H9 (cell line): ENCODE results near the gene SKIDA1. TPM values are rescaled to one million over a fixed set of nuclear protein-coding genes. Genes with fewer than 3 reads are reported as not detected.

Experiments used
- DNase-seq: peaks from one replicate; pipeline ENCODE4 v3.0.0-alpha.2; 2017
- H2AFZ ChIP-seq: one replicate; pipeline ENCODE4 v1.6.1; 2013; ENCODE audit warnings: mild to moderate bottlenecking, low read length, control low read depth, moderate library complexity
- H2AK5ac ChIP-seq: 2 replicates; pipeline ENCODE4 v1.6.1; 2013; ENCODE audit warnings: low read length, control low read depth, mixed read lengths; ENCODE audit not compliant: insufficient read length
- H2BK120ac ChIP-seq: one replicate; pipeline ENCODE4 v1.6.1; 2013; ENCODE audit warnings: low read depth, mild to moderate bottlenecking, low read length, control low read depth, inconsistent platforms; ENCODE audit not compliant: poor library complexity, severe bottlenecking
- H2BK12ac ChIP-seq: 2 replicates; pipeline ENCODE4 v1.6.1; 2013; ENCODE audit warnings: low read length, control low read depth, mixed read lengths, low read depth; ENCODE audit not compliant: insufficient read length
- H2BK15ac ChIP-seq: 2 replicates; pipeline ENCODE4 v1.6.1; 2013; ENCODE audit warnings: low read depth, low read length, control low read depth
- H2BK20ac ChIP-seq: one replicate; pipeline ENCODE4 v1.6.1; 2013; ENCODE audit warnings: low read depth, mild to moderate bottlenecking, low read length, control low read depth, inconsistent platforms; ENCODE audit not compliant: poor library complexity, severe bottlenecking
- H2BK5ac ChIP-seq: 2 replicates; pipeline ENCODE4 v1.6.1; 2013; ENCODE audit warnings: low read length, control low read depth, mixed read lengths; ENCODE audit not compliant: insufficient read length
- H3K14ac ChIP-seq: 2 replicates; pipeline ENCODE4 v1.6.1; 2013; ENCODE audit warnings: low read length, control low read depth; ENCODE audit not compliant: insufficient read depth
- H3K18ac ChIP-seq: 2 replicates; pipeline ENCODE4 v1.6.1; 2013; ENCODE audit warnings: low read depth, mild to moderate bottlenecking, mixed read lengths, low read length, control low read depth; ENCODE audit not compliant: insufficient read length
- H3K23ac ChIP-seq: 2 replicates; pipeline ENCODE4 v1.6.1; 2013; ENCODE audit warnings: low read length, control low read depth, mixed read lengths, low read depth; ENCODE audit not compliant: insufficient read length
- H3K23me2 ChIP-seq: 2 replicates; pipeline ENCODE4 v1.6.1; 2013; ENCODE audit warnings: low read depth, mild to moderate bottlenecking, mixed read lengths, low read length, control low read depth; ENCODE audit not compliant: insufficient read length, poor library complexity, severe bottlenecking
- H3K27ac ChIP-seq: 2 replicates; pipeline ENCODE4 v1.5.1; 2013; ENCODE audit warnings: low read length, control low read depth, mixed read lengths, low read depth; ENCODE audit not compliant: insufficient read length
- H3K27me3 ChIP-seq: 2 replicates; pipeline ENCODE4 v1.6.1; 2013; ENCODE audit warnings: low read length, control low read depth, inconsistent platforms; ENCODE audit not compliant: insufficient read depth
- H3K4ac ChIP-seq: 2 replicates; pipeline ENCODE4 v1.6.1; 2013; ENCODE audit warnings: low read depth, mild to moderate bottlenecking, control low read depth, inconsistent platforms, low read length, moderate library complexity
- H3K4me1 ChIP-seq: 2 replicates; pipeline ENCODE4 v1.6.1; 2013; ENCODE audit warnings: low read length, control low read depth, inconsistent platforms; ENCODE audit not compliant: insufficient read depth
- H3K4me2 ChIP-seq: 2 replicates; pipeline ENCODE4 v1.6.1; 2013; ENCODE audit warnings: low read length, control low read depth, mixed read lengths; ENCODE audit not compliant: insufficient read length, insufficient read depth
- H3K56ac ChIP-seq: 2 replicates; pipeline ENCODE4 v1.6.1; 2013; ENCODE audit warnings: low read depth, mild to moderate bottlenecking, mixed read lengths, low read length, control low read depth; ENCODE audit not compliant: insufficient read length
- H3K79me1 ChIP-seq: 2 replicates; pipeline ENCODE4 v1.6.1; 2013; ENCODE audit warnings: low read depth, mild to moderate bottlenecking, moderate library complexity, low read length, control low read depth, inconsistent platforms; ENCODE audit not compliant: insufficient read depth, poor library complexity, severe bottlenecking
- H3K79me2 ChIP-seq: 2 replicates; pipeline ENCODE4 v1.6.1; 2013; ENCODE audit warnings: low read length, control low read depth, inconsistent platforms; ENCODE audit not compliant: insufficient read depth
- H3K9ac ChIP-seq: 2 replicates; pipeline ENCODE4 v1.6.1; 2013; ENCODE audit warnings: low read length, control low read depth, mixed read lengths; ENCODE audit not compliant: insufficient read length; ENCODE audit errors: extremely low read depth
- H3K9me3 ChIP-seq: one replicate; pipeline ENCODE4 v1.6.1; 2013; ENCODE audit warnings: low read depth, low read length, inconsistent platforms; ENCODE audit not compliant: control insufficient read depth
- H3T11ph ChIP-seq: one replicate; pipeline ENCODE4 v1.6.1; 2013; ENCODE audit warnings: mild to moderate bottlenecking, low read length, control low read depth, inconsistent platforms
- H4K20me1 ChIP-seq: one replicate; pipeline ENCODE4 v1.6.1; 2013; ENCODE audit not compliant: control insufficient read depth, insufficient read length, insufficient read depth
- H4K5ac ChIP-seq: 2 replicates; pipeline ENCODE4 v1.6.1; 2013; ENCODE audit warnings: low read depth, mild to moderate bottlenecking, mixed read lengths, low read length, control low read depth; ENCODE audit not compliant: insufficient read length
- H4K8ac ChIP-seq: replicated peaks from 2 replicates; pipeline ENCODE4 v1.6.1; 2013; ENCODE audit warnings: low read length, control low read depth, mixed read lengths, low read depth; ENCODE audit not compliant: insufficient read length
- H4K91ac ChIP-seq: 2 replicates; pipeline ENCODE4 v1.6.1; 2013; ENCODE audit warnings: low read depth, mild to moderate bottlenecking, moderate library complexity, mixed read lengths, low read length, control low read depth; ENCODE audit not compliant: insufficient read length
- H3K27ac Mint-ChIP-seq, 3 experiments: 2 replicates in 2 of 3; 3 replicates in 1 of 3; pipeline ENCODE4 v1.8.0; 2020 to 2021; ENCODE audit warnings: mixed read lengths in 3 of 3, mild to moderate bottlenecking in 1 of 3, moderate library complexity in 1 of 3
- H3K27me3 Mint-ChIP-seq: 2 replicates; pipeline ENCODE4 v1.8.0; 2021; ENCODE audit warnings: low read depth, mild to moderate bottlenecking, moderate library complexity, mixed read lengths
- H3K36me3 Mint-ChIP-seq, 3 experiments: 2 replicates in 2 of 3; 3 replicates in 1 of 3; pipeline ENCODE4 v1.8.0; 2020 to 2021; ENCODE audit warnings: low read depth in 3 of 3, mixed read lengths in 3 of 3; ENCODE audit not compliant: insufficient read depth in 1 of 3
- H3K4me1 Mint-ChIP-seq, 2 experiments: 2 replicates each; pipeline ENCODE4 v1.8.0; 2020; ENCODE audit warnings: mixed read lengths in 2 of 2
- H3K4me3 Mint-ChIP-seq, 2 experiments: 2 replicates in 1 of 2; 3 replicates in 1 of 2; pipeline ENCODE4 v1.8.0; 2020 to 2021; ENCODE audit warnings: mild to moderate bottlenecking in 2 of 2, mixed read lengths in 2 of 2, moderate library complexity in 1 of 2
- H3K9me3 Mint-ChIP-seq, 2 experiments: 2 replicates in 1 of 2; 3 replicates in 1 of 2; pipeline ENCODE4 v1.8.0; 2020; ENCODE audit warnings: mild to moderate bottlenecking in 2 of 2, mixed read lengths in 2 of 2, moderate library complexity in 1 of 2
- CTCF ChIP-seq: fragments of 200-600 bp; sonication (generic); conservative IDR thresholded peaks from 3 replicates; pipeline ENCODE4 v1.8.0; 2021; ENCODE audit warnings: antibody characterized with exemption, mild to moderate bottlenecking
- WGBS: extraction: QIAGEN DNeasy Blood & Tissue Kit; methylation state at CpG from one replicate; pipeline ENCODE4 v1.1.7; 2013; ENCODE audit warnings: missing lambda C conversion rate, low lambda C conversion rate, mixed read lengths; ENCODE audit not compliant: insufficient read length; ENCODE audit errors: extremely low coverage; 5-methylcytosine and 5-hydroxymethylcytosine counted together
- total RNA-seq: library from RNA; stranded (reverse); gene quantifications from 2 replicates; pipeline ENCODE4 v1.2.1, GENCODE V29; 2021

SKIDA1 gene
- total RNA-seq, 1 experiment from 2014 or later = 5.9 TPM

GRCh38 chr10:21515361-21516241 lies 9.9 kb downstream of the SKIDA1 start:
- no peak overlapping the region for H2BK120ac ChIP-seq
- peaks cover 78 to 79% of the 10 kb centered on the region in 2 experiments for H3K4me1 Mint-ChIP-seq
- peak overlapping the region; percentile 82 to 92 for H3K4me3 Mint-ChIP-seq
- no peak overlapping the region for H2BK15ac ChIP-seq
- no peak for TF ChIP-seq CTCF
- no peaks in the 10 kb centered on the region; a peak in 1 of 7 replicates for H3K36me3 Mint-ChIP-seq
- H3K23ac ChIP-seq = no peak overlapping the region
- H2AFZ ChIP-seq = no peak overlapping the region
- H3K79me1 ChIP-seq = no peaks in the 10 kb centered on the region
- no peaks in the 10 kb centered on the region for H3K79me2 ChIP-seq
- WGBS = no CpG with 5 or more reads among the region's 15 CpGs
- peaks cover 10% of the 10 kb centered on the region; the same call in 1 of the 2 replicates for H3K4me1 ChIP-seq
- H3K27me3 Mint-ChIP-seq = peaks cover 41% of the 10 kb centered on the region
- no peak overlapping the region for H3T11ph ChIP-seq
- no peak for DNase-seq
- H2BK5ac ChIP-seq = no peak overlapping the region
- no peak overlapping the region for H3K9ac ChIP-seq
- H3K27ac Mint-ChIP-seq = peak overlapping the region; percentile 25 to 89 (median 81); a peak in 6 of 7 replicates
- no peaks in the 10 kb centered on the region; a peak in 2 of 5 replicates for H3K9me3 Mint-ChIP-seq
- H4K91ac ChIP-seq = no peak overlapping the region
- H3K27me3 ChIP-seq = peaks cover 19% of the 10 kb centered on the region; the same call in 1 of the 2 replicates
- no peaks in the 10 kb centered on the region for H3K9me3 ChIP-seq
- no peak overlapping the region for H3K56ac ChIP-seq
- no peak overlapping the region for H3K18ac ChIP-seq
- no peak overlapping the region for H2BK20ac ChIP-seq
- H4K8ac ChIP-seq = no peak overlapping the region
- no peaks in the 10 kb centered on the region for H4K20me1 ChIP-seq
- H3K4ac ChIP-seq = no peak overlapping the region
- H3K14ac ChIP-seq = no peak overlapping the region
- H3K27ac ChIP-seq = no peak overlapping the region
- no peak overlapping the region for H4K5ac ChIP-seq
- H2BK12ac ChIP-seq = no peak overlapping the region
- no peak overlapping the region for H2AK5ac ChIP-seq
- peaks cover 50% of the 10 kb centered on the region for H3K23me2 ChIP-seq
- H3K4me2 ChIP-seq = peak overlapping the region; percentile 89
